Measurements from ENCODE around the gene ATF3. TPM values are rescaled to one million over a fixed set of nuclear protein-coding genes. Genes with fewer than 3 reads are reported as not detected.

ATF3 gene
- polyA plus RNA-seq, 1 donor from 2014 or later, result 7.2 TPM

DNA sequence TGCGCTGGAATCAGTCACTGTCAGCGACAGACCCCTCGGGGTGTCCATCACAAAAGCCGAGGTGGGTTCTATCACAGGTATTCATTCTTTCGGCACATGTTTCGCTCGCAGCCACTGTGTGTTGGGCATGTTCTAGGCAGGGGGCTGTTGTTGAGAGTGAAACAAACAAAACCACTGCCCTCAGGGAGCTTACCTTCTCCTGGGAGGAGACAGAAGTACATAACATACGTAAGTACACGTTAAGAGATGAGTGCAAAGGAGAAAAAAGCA is 6.6 kb downstream of the ATF3 start:
- H3K4me2 ChIP-seq (ENCODE audit: low read length), result no peak overlapping the region
- peaks cover 1% of the 10 kb centered on the region for H3F3A ChIP-seq (ENCODE audit: insufficient read depth, low read length, poor library complexity, severe bottlenecking)
- TF ChIP-seq EP300 (conservative IDR thresholded peaks at IDR 0.05; ENCODE audit: poor library complexity, severe bottlenecking) (no peak), EZH2 (IDR thresholded peaks at IDR 0.05; ENCODE audit: borderline replicate concordance, insufficient read depth, low read length, poor library complexity, severe bottlenecking) (no peak), MXI1 (conservative IDR thresholded peaks at IDR 0.05; ENCODE audit: poor library complexity, severe bottlenecking) (no peak), POLR2AphosphoS5 (IDR thresholded peaks at IDR 0.05) (no peak), TAF1 (IDR thresholded peaks at IDR 0.05; ENCODE audit: low read depth) (no peak)
- no peaks in the 10 kb centered on the region for H4K20me1 ChIP-seq (ENCODE audit: insufficient read depth)
- H3K79me2 ChIP-seq (replicated peaks; ENCODE audit: insufficient read depth, low read length), result no peaks in the 10 kb centered on the region
- no peaks in the 10 kb centered on the region for H3K9me3 ChIP-seq (ENCODE audit: low read length)
- no peak overlapping the region for H3K9ac ChIP-seq (ENCODE audit: low read length)
- no peaks in the 10 kb centered on the region for H3K9me2 ChIP-seq (ENCODE audit: insufficient read depth, low read length)
- peaks cover 7% of the 10 kb centered on the region for H3K27me3 ChIP-seq (ENCODE audit: insufficient read depth, low read depth, low read length)
- no peak overlapping the region for H3K4me3 ChIP-seq (ENCODE audit: low read length)
- H3K36me3 ChIP-seq (ENCODE audit: insufficient read depth, low read length), result no peaks in the 10 kb centered on the region
- no peak overlapping the region for H3K27ac ChIP-seq (ENCODE audit: low read length)
- no peak overlapping the region for H2AFZ ChIP-seq (ENCODE audit: low read depth, low read length)

DNA sequence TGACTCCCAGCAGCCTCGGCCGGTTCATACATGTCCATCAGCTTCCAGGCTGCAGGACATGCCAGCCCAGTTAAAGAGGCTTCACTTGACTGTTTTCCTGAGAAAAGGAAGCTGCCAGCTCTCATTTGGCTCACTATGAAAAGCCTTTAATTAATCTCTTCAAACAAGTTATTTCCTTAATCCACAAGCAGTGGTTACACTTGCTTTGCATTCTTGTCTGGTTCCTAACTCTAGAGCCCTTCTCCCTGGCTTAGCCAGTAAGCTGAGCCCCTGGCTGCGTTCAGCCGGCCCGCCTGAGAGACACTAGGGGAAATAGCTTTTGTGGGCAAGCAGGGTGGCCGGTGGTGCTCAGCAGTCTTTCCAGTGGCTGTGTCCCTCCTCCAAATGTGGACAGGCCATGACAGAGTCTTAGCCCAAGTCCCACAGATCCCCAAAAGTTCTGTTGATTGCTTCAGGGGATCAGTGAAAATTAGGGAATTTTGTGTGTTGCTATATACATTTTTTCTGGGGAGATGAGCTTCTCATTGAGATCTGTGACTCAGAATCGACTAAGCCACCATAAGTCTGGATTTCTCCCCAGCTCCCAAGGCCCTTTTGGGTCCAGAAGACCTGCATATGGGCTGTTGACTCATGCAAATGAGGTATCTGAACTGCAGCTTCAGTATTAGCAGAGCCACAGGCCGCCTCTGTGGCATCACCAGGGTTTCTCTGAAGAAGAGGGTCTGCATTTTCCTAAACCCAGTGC is 10.1 kb downstream of the ATF3 start:
- H3F3A ChIP-seq (ENCODE audit: insufficient read depth, low read length, poor library complexity, severe bottlenecking), result no peaks in the 10 kb centered on the region
- H4K20me1 ChIP-seq (ENCODE audit: insufficient read depth), result no peaks in the 10 kb centered on the region
- TF ChIP-seq, protein P1, sequence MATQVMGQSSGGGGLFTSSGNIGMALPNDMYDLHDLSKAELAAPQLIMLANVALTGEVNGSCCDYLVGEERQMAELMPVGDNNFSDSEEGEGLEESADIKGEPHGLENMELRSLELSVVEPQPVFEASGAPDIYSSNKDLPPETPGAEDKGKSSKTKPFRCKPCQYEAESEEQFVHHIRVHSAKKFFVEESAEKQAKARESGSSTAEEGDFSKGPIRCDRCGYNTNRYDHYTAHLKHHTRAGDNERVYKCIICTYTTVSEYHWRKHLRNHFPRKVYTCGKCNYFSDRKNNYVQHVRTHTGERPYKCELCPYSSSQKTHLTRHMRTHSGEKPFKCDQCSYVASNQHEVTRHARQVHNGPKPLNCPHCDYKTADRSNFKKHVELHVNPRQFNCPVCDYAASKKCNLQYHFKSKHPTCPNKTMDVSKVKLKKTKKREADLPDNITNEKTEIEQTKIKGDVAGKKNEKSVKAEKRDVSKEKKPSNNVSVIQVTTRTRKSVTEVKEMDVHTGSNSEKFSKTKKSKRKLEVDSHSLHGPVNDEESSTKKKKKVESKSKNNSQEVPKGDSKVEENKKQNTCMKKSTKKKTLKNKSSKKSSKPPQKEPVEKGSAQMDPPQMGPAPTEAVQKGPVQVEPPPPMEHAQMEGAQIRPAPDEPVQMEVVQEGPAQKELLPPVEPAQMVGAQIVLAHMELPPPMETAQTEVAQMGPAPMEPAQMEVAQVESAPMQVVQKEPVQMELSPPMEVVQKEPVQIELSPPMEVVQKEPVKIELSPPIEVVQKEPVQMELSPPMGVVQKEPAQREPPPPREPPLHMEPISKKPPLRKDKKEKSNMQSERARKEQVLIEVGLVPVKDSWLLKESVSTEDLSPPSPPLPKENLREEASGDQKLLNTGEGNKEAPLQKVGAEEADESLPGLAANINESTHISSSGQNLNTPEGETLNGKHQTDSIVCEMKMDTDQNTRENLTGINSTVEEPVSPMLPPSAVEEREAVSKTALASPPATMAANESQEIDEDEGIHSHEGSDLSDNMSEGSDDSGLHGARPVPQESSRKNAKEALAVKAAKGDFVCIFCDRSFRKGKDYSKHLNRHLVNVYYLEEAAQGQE (IDR thresholded peaks at IDR 0.05; ENCODE audit: borderline replicate concordance), result no peak
- TF ChIP-seq, protein P2, sequence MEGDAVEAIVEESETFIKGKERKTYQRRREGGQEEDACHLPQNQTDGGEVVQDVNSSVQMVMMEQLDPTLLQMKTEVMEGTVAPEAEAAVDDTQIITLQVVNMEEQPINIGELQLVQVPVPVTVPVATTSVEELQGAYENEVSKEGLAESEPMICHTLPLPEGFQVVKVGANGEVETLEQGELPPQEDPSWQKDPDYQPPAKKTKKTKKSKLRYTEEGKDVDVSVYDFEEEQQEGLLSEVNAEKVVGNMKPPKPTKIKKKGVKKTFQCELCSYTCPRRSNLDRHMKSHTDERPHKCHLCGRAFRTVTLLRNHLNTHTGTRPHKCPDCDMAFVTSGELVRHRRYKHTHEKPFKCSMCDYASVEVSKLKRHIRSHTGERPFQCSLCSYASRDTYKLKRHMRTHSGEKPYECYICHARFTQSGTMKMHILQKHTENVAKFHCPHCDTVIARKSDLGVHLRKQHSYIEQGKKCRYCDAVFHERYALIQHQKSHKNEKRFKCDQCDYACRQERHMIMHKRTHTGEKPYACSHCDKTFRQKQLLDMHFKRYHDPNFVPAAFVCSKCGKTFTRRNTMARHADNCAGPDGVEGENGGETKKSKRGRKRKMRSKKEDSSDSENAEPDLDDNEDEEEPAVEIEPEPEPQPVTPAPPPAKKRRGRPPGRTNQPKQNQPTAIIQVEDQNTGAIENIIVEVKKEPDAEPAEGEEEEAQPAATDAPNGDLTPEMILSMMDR (IDR thresholded peaks at IDR 0.05; ENCODE audit: poor library complexity, severe bottlenecking), result no peak
- TF ChIP-seq MXI1 (conservative IDR thresholded peaks at IDR 0.05; ENCODE audit: poor library complexity, severe bottlenecking), result no peak
- TF ChIP-seq TAF1 (IDR thresholded peaks at IDR 0.05; ENCODE audit: low read depth), result no peak
- no peak for TF ChIP-seq RAD21 (conservative IDR thresholded peaks at IDR 0.05)
- TF ChIP-seq SMC3 (conservative IDR thresholded peaks at IDR 0.05; ENCODE audit: poor library complexity), result no peak
- TF ChIP-seq EP300 (conservative IDR thresholded peaks at IDR 0.05; ENCODE audit: poor library complexity, severe bottlenecking), result no peak
- no peak for TF ChIP-seq EZH2 (IDR thresholded peaks at IDR 0.05; ENCODE audit: borderline replicate concordance, insufficient read depth, low read length, poor library complexity, severe bottlenecking)
- no peak for TF ChIP-seq POLR2AphosphoS5 (IDR thresholded peaks at IDR 0.05)
- no peaks in the 10 kb centered on the region for H3K79me2 ChIP-seq (replicated peaks; ENCODE audit: insufficient read depth, low read length)
- H3K27me3 ChIP-seq (ENCODE audit: insufficient read depth, low read depth, low read length), result no peaks in the 10 kb centered on the region
- H3K9me3 ChIP-seq (ENCODE audit: low read length), result no peaks in the 10 kb centered on the region
- H3K9me2 ChIP-seq (ENCODE audit: insufficient read depth, low read length), result no peaks in the 10 kb centered on the region
- H3K4me3 ChIP-seq (ENCODE audit: low read length), result no peak overlapping the region
- H2AFZ ChIP-seq (ENCODE audit: low read depth, low read length), result no peak overlapping the region
- no peak overlapping the region for H3K27ac ChIP-seq (ENCODE audit: low read length)
- no peak overlapping the region for H3K9ac ChIP-seq (ENCODE audit: low read length)
- no peaks in the 10 kb centered on the region for H3K36me3 ChIP-seq (ENCODE audit: insufficient read depth, low read length)
- no peak overlapping the region for H3K4me2 ChIP-seq (ENCODE audit: low read length)
